Measurements from ENCODE around the gene ANKRD23. TPM values are rescaled to one million over a fixed set of nuclear protein-coding genes. Genes with fewer than 3 reads are reported as not detected.
A peak's percentile ranks its signal among the peaks of the same experiment; 100 is the strongest.

The ANKRD23 gene
- total and polyA plus RNA-seq, 2 of the 8 experiments (the other 6 are each of a cell fraction or from before 2014, with no cell fraction given): 3.4 to 3.5 TPM

DNA sequence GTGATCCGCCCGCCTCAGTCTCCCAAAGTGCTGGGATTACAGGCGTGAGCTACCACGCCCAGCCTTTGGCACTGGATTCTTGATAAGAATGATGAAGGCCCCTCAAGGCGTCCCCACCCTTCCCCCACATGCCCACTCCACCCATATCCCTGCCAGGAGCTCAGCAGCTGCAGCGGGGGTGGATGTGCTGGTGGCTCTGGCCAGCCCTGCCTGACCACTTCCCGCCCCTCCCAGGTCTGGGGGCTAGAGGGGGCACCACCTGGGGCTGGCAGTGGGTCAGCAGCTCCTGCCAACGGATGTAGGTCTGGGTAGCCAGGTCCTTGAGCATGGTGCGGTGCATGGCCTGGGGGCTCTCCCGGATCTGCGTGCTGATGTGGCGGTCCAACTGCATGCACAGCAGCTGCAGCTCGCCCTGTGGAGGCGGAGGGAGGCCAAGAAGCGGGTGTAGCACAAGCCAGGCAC lies 33.8 kb upstream of the ANKRD23 start:
- POLR2A ChIA-PET (ENCODE audit: partially characterized antibody): interaction anchor here (1.2 to 2.8 kb wide), 3 partner anchors 9 to 73 kb away, joined by 3 to 9 read pairs (median 5); no protein-coding TSS in a partner anchor
- H3K23me2 ChIP-seq (ENCODE audit: low read depth, low read length): peaks cover 2% of the 10 kb centered on the region; the same call in 1 of the 2 replicates
- DNase-seq (ENCODE audit: low read depth in 1 of 2, low spot score in 2 of 2) (no peak), FAIRE-seq (no peak)
- H3K79me1 ChIP-seq (ENCODE audit: low read depth, low read length): no peaks in the 10 kb centered on the region
- no peaks in the 10 kb centered on the region for H3K9me3 ChIP-seq (ENCODE audit: insufficient read depth in 2 of 2, low read depth in 1 of 2, low read length in 1 of 2)
- no peaks in the 10 kb centered on the region for H3K36me3 ChIP-seq (ENCODE audit: control insufficient read depth in 2 of 4, insufficient read depth in 4 of 4, low read length in 3 of 4)
- no peak overlapping the region for H3K27ac ChIP-seq (ENCODE audit: low read depth, low read length)
- WGBS, 2 experiments (ENCODE audit: extremely low coverage in 1 of 2, insufficient coverage in 1 of 2, insufficient read length in 1 of 2, insufficient replicate concordance in 2 of 2, low coverage in 1 of 2, low lambda C conversion rate in 2 of 2, missing lambda C conversion rate in 1 of 2): 85% methylated on average over 15 of the region's 15 CpGs; no CpG with 5 or more reads in 1 of the 2 experiments
- H4K91ac ChIP-seq (replicated peaks; ENCODE audit: insufficient read length, low read length): no peak overlapping the region
- H3K4me2 ChIP-seq (ENCODE audit: insufficient read depth in 1 of 2, low read depth in 2 of 2, low read length in 2 of 2): no peak overlapping the region
- no peak overlapping the region for H3K18ac ChIP-seq (ENCODE audit: extremely low read depth, low read length)
- no peaks in the 10 kb centered on the region for H3K79me2 ChIP-seq (ENCODE audit: control insufficient read depth in 1 of 2, insufficient read depth in 2 of 2, low read length in 2 of 2)
- H4K8ac ChIP-seq (ENCODE audit: extremely low read depth, insufficient read depth, low read length): no peak overlapping the region; the same call in 1 of the 2 replicates
- peak overlapping the region; percentile 69; the same call in 1 of the 2 replicates for H2BK5ac ChIP-seq (ENCODE audit: low read depth, low read length)
- H2BK12ac ChIP-seq (ENCODE audit: low read depth, low read length): peak overlapping the region; percentile 90; the same call in 1 of the 2 replicates
- no peaks in the 10 kb centered on the region for H4K20me1 ChIP-seq (replicated peaks in 1 of 2; ENCODE audit: control insufficient read depth in 1 of 2, insufficient read depth in 2 of 2, low read length in 2 of 2)
- no peak overlapping the region for H3K56ac ChIP-seq (replicated peaks; ENCODE audit: insufficient read length, low read depth, low read length)
- CTCF ChIA-PET (ENCODE audit: partially characterized antibody): interaction anchor here (1.0 to 8.1 kb wide), 6 partner anchors 10 to 83 kb away, joined by 3 to 48 read pairs (median 8); partner anchors contain the start of gene ANKRD39
- H3K4me1 ChIP-seq (replicated peaks in 1 of 4; ENCODE audit: control insufficient read depth in 3 of 4, insufficient read depth in 4 of 4, low read length in 3 of 4): peaks cover 11 to 45% (median 36%) of the 10 kb centered on the region in 4 experiments
- peak overlapping the region; percentile 16 for H2AK5ac ChIP-seq (ENCODE audit: low read depth, low read length)
- H3K4me3 ChIP-seq (ENCODE audit: extremely low read depth in 1 of 4, insufficient read depth in 2 of 4, low read depth in 3 of 4, low read length in 4 of 4): no peak overlapping the region
- H3K27me3 ChIP-seq (replicated peaks in 1 of 4; ENCODE audit: control insufficient read depth in 3 of 4, extremely low read depth in 1 of 4, insufficient read depth in 3 of 4, low read length in 3 of 4): no peaks in the 10 kb centered on the region; a peak in 1 of 7 replicates
- no peak overlapping the region for H3K23ac ChIP-seq (ENCODE audit: insufficient read length)
- no peak overlapping the region for H4K5ac ChIP-seq (ENCODE audit: insufficient read length, low read depth, low read length)
- H2BK120ac ChIP-seq (replicated peaks; ENCODE audit: low read depth, low read length): no peak overlapping the region
- H2AFZ ChIP-seq (ENCODE audit: low read length): no peak overlapping the region
- H2BK20ac ChIP-seq (ENCODE audit: low read length): peak overlapping the region; percentile 80; the same call in 1 of the 2 replicates
- H2BK15ac ChIP-seq (ENCODE audit: low read length): peak overlapping the region; percentile 92
- H3K4ac ChIP-seq (replicated peaks; ENCODE audit: insufficient read length, low read depth, low read length): peak overlapping the region; percentile 49
- H3K14ac ChIP-seq (ENCODE audit: insufficient read length): no peak overlapping the region
- no peak overlapping the region for H3K9ac ChIP-seq (replicated peaks in 1 of 4; ENCODE audit: extremely low read depth in 1 of 4, low read depth in 3 of 4, low read length in 3 of 4)
- TF ChIP-seq YY1 (IDR thresholded peaks at IDR 0.05; ENCODE audit: low read depth, low read length) (no peak), SP2 (IDR thresholded peaks at IDR 0.05; ENCODE audit: low read length) (no peak), ZNF274 (IDR thresholded peaks at IDR 0.05; ENCODE audit: borderline replicate concordance, extremely low read depth, low read length) (no peak), SIX5 (IDR thresholded peaks at IDR 0.05; ENCODE audit: low read depth, low read length) (no peak), POLR2A (IDR thresholded peaks at IDR 0.05; ENCODE audit: control extremely low read depth in 1 of 2, low read depth in 2 of 2, low read length in 2 of 2) (no peak), SP1 (IDR thresholded peaks at IDR 0.05; ENCODE audit: low read depth, low read length) (no peak), RNF2 (IDR thresholded peaks at IDR 0.05; ENCODE audit: borderline replicate concordance, low read depth, low read length, missing control alignments, poor library complexity, severe bottlenecking) (no peak), PHF8 (conservative IDR thresholded peaks at IDR 0.05; ENCODE audit: low read depth, low read length) (no peak), SAP30 (IDR thresholded peaks at IDR 0.05; ENCODE audit: insufficient read depth, insufficient replicate concordance, low read length) (no peak), CBX8 (IDR thresholded peaks at IDR 0.05; ENCODE audit: borderline replicate concordance, low read depth, low read length) (no peak), BRCA1 (IDR thresholded peaks at IDR 0.05; ENCODE audit: low read depth, low read length) (no peak)
- TF ChIP-seq, protein P1, sequence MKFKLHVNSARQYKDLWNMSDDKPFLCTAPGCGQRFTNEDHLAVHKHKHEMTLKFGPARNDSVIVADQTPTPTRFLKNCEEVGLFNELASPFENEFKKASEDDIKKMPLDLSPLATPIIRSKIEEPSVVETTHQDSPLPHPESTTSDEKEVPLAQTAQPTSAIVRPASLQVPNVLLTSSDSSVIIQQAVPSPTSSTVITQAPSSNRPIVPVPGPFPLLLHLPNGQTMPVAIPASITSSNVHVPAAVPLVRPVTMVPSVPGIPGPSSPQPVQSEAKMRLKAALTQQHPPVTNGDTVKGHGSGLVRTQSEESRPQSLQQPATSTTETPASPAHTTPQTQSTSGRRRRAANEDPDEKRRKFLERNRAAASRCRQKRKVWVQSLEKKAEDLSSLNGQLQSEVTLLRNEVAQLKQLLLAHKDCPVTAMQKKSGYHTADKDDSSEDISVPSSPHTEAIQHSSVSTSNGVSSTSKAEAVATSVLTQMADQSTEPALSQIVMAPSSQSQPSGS (IDR thresholded peaks at IDR 0.05; ENCODE audit: low read length): no peak

All from H1 (cell line).